Endothelial cell of umbilical vein (primary cell): Measurements from ENCODE around the gene TSC22D3.

ENCODE experiments used
- EZH2 ChIP-seq: IDR thresholded peaks from 2 replicates; pipeline ENCODE4 v1.6.1; 2012; ENCODE audit warnings: borderline replicate concordance, low read depth, mild to moderate bottlenecking, moderate library complexity, low read length, inconsistent platforms; ENCODE audit not compliant: severe bottlenecking
- POLR2A ChIP-seq: IDR thresholded peaks from 2 replicates; pipeline ENCODE4 v1.6.1; 2012; ENCODE audit warnings: low read depth, mild to moderate bottlenecking, control low read depth, low read length
- TF ChIP-seq, protein P1 (sequence below), 2 donors: IDR thresholded peaks; 1 replicate in 1 of 2; 2 replicates in 1 of 2; pipeline ENCODE4 v1.5.1; 2011; ENCODE audit warnings: low read length in 2 of 2, mild to moderate bottlenecking in 2 of 2, moderate library complexity in 2 of 2, control low read depth in 1 of 2, inconsistent platforms in 1 of 2, low read depth in 1 of 2; ENCODE audit not compliant: insufficient read depth in 1 of 2; ENCODE audit errors: extremely low read depth in 1 of 2

GRCh38 chrX:107723511-107723910 lies 52.1 kb downstream of the TSC22D3 start:
- TF ChIP-seq POLR2A (no peak), EZH2 (no peak)
- TF ChIP-seq, protein P1, sequence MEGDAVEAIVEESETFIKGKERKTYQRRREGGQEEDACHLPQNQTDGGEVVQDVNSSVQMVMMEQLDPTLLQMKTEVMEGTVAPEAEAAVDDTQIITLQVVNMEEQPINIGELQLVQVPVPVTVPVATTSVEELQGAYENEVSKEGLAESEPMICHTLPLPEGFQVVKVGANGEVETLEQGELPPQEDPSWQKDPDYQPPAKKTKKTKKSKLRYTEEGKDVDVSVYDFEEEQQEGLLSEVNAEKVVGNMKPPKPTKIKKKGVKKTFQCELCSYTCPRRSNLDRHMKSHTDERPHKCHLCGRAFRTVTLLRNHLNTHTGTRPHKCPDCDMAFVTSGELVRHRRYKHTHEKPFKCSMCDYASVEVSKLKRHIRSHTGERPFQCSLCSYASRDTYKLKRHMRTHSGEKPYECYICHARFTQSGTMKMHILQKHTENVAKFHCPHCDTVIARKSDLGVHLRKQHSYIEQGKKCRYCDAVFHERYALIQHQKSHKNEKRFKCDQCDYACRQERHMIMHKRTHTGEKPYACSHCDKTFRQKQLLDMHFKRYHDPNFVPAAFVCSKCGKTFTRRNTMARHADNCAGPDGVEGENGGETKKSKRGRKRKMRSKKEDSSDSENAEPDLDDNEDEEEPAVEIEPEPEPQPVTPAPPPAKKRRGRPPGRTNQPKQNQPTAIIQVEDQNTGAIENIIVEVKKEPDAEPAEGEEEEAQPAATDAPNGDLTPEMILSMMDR (IDR thresholded peaks at IDR 0.05; ENCODE audit: extremely low read depth in 1 of 2, insufficient read depth in 1 of 2, low read depth in 1 of 2, low read length in 2 of 2), result no peak
